Measurements from ENCODE around the gene PHC3. TPM values are rescaled to one million over a fixed set of nuclear protein-coding genes. Genes with fewer than 3 reads are reported as not detected.

Gene PHC3
- total RNA-seq, 2 experiments from 2014 or later, result 143 to 150 TPM

DNA sequence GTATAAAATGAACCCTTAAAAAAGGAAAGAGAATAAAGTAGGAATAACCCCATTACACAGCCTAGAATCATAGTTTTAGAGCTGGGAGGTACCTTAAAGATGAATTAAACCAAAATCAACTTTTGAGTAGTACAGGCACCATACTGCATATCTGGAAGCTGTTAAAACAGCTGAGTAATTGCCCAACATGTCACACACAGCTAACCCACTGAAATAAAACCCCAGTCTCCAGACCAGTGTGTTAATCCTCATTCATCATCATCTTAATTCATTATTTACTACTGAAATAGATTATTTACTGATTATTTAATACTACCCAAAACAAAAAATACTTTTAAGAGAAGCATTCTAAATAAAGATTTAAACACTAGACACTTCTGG lies 90.9 kb downstream of the PHC3 start:
- POLR2A ChIA-PET, result no interaction called here
- Mint-ChIP-seq H3K27ac (no peak overlapping the region), H3K9me3 (no peaks in the 10 kb centered on the region), H3K4me3 (no peak overlapping the region), H3K36me3 (ENCODE audit: low read depth) (peaks cover 84% of the 10 kb centered on the region), H3K4me1 (ENCODE audit: low read depth) (peaks cover 17% of the 10 kb centered on the region), H3K27me3 (no peaks in the 10 kb centered on the region)
- no peak overlapping the region for H3K4me3 ChIP-seq (ENCODE audit: low read length)
- DNase-seq, result no peak
- CTCF ChIA-PET, result no interaction called here
- no peak for TF ChIP-seq CTCF (IDR thresholded peaks at IDR 0.05)
- peaks cover 81% of the 10 kb centered on the region for H3K36me3 ChIP-seq (ENCODE audit: insufficient read depth, low read length)
- H3K4me1 ChIP-seq (ENCODE audit: insufficient read depth, low read length), result no peaks in the 10 kb centered on the region
- no peak for ATAC-seq (ENCODE audit: poor library complexity)
- no peak overlapping the region for H3K27ac ChIP-seq (ENCODE audit: low read depth in 1 of 2, low read length in 2 of 2)
- no peaks in the 10 kb centered on the region for H3K9me3 ChIP-seq (ENCODE audit: control insufficient read depth in 1 of 2, insufficient read depth in 1 of 2, low read length in 2 of 2)
- no peaks in the 10 kb centered on the region for H3K27me3 ChIP-seq (ENCODE audit: control insufficient read depth in 1 of 2, insufficient read depth in 2 of 2, low read length in 2 of 2)
- intact Hi-C loops (cut with DNase I, micrococcal nuclease), result no loop called here

GRCh38 chr3:170089862-170090600 lies 91.5 kb downstream of the PHC3 start:
- CTCF ChIA-PET, result no interaction called here
- H3K36me3 ChIP-seq (ENCODE audit: insufficient read depth, low read length), result peaks cover 81% of the 10 kb centered on the region

DNA sequence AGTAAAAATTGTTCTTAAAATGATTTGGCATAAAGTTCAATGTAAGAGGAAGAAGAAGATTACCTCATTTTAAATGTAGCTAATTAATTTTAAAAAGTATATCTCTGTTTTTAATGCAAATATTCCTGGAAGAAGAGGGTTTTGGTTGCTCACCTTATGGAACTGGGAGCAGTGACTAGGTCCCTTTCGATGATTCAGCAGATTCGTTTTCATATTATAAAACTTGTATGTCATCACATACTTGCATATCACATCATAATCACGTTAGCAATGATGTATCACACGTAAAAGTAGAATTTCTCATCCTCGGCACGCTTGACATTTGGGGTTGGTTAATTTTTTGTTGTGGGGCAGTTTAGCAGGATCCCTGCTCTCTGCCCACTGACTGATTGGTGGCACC lies 96.1 kb downstream of the PHC3 start:
- no peak overlapping the region for H3K4me3 Mint-ChIP-seq
- CTCF ChIA-PET, result no interaction called here
- Histone ChIP-seq H3K4me1 (ENCODE audit: insufficient read depth, low read length) (no peaks in the 10 kb centered on the region), H3K36me3 (ENCODE audit: insufficient read depth, low read length) (peaks cover 48% of the 10 kb centered on the region), H3K27ac (ENCODE audit: low read depth in 1 of 2, low read length in 2 of 2) (no peak overlapping the region), H3K4me3 (ENCODE audit: low read length) (no peak overlapping the region), H3K27me3 (ENCODE audit: control insufficient read depth in 1 of 2, insufficient read depth in 2 of 2, low read length in 2 of 2) (no peaks in the 10 kb centered on the region), H3K9me3 (ENCODE audit: control insufficient read depth in 1 of 2, insufficient read depth in 1 of 2, low read length in 2 of 2) (no peaks in the 10 kb centered on the region)
- POLR2A ChIA-PET, result no interaction called here
- no peak overlapping the region for H3K27ac Mint-ChIP-seq
- H3K36me3 Mint-ChIP-seq (ENCODE audit: low read depth), result peaks cover 84% of the 10 kb centered on the region
- no peaks in the 10 kb centered on the region for H3K27me3 Mint-ChIP-seq
- H3K4me1 Mint-ChIP-seq (ENCODE audit: low read depth), result peaks cover 6% of the 10 kb centered on the region
- intact Hi-C loops (cut with DNase I, micrococcal nuclease), result no loop called here
- ATAC-seq (ENCODE audit: poor library complexity), result no peak
- TF ChIP-seq CTCF (IDR thresholded peaks at IDR 0.05), result no peak
- no peak for DNase-seq
- no peaks in the 10 kb centered on the region for H3K9me3 Mint-ChIP-seq

More at GRCh38 chr3:170089862-170090600, 91.5 kb downstream of the PHC3 start:
- no peak for TF ChIP-seq CTCF (IDR thresholded peaks at IDR 0.05)
- ATAC-seq (ENCODE audit: poor library complexity) (no peak), DNase-seq (no peak)
- Histone ChIP-seq H3K27ac (ENCODE audit: low read depth in 1 of 2, low read length in 2 of 2) (no peak overlapping the region), H3K4me3 (ENCODE audit: low read length) (no peak overlapping the region), H3K27me3 (ENCODE audit: control insufficient read depth in 1 of 2, insufficient read depth in 2 of 2, low read length in 2 of 2) (no peaks in the 10 kb centered on the region), H3K4me1 (ENCODE audit: insufficient read depth, low read length) (no peaks in the 10 kb centered on the region), H3K9me3 (ENCODE audit: control insufficient read depth in 1 of 2, insufficient read depth in 1 of 2, low read length in 2 of 2) (no peaks in the 10 kb centered on the region)
- Mint-ChIP-seq H3K4me1 (ENCODE audit: low read depth) (peaks cover 17% of the 10 kb centered on the region), H3K27me3 (no peaks in the 10 kb centered on the region), H3K4me3 (no peak overlapping the region), H3K9me3 (no peaks in the 10 kb centered on the region), H3K36me3 (ENCODE audit: low read depth) (peaks cover 84% of the 10 kb centered on the region), H3K27ac (no peak overlapping the region)
- intact Hi-C loops (cut with DNase I, micrococcal nuclease), result no loop called here
- POLR2A ChIA-PET, result no interaction called here
